ENCODE data around the gene PTPRA.

- TF ChIP-seq CTCF (IDR thresholded peaks at IDR 0.05) (no peak), POLR2AphosphoS5 (IDR thresholded peaks at IDR 0.05) (no peak), POLR2A (IDR thresholded peaks at IDR 0.05; ENCODE audit: low read depth) (no peak)
Observed at GRCh38 chr20:2859330-2860121, 13.8 kb upstream of the PTPRA start.

Data from esophagus muscularis mucosa (tissue), 3 donors.